Omental fat pad (tissue), 4 donors: ENCODE measurements around the gene FIS1. TPM values are rescaled to one million over a fixed set of nuclear protein-coding genes. Genes with fewer than 3 reads are reported as not detected.
"Not testable (repeated sequence)": the region's sequence is repeated elsewhere in the genome, so short reads cannot be mapped to it uniquely, and the experiment has no call there.

ENCODE experiments used
- ATAC-seq: fragments of 150-250 bp; one replicate; pipeline ENCODE4 v1.9.1; 2016; ENCODE audit warnings: mild to moderate bottlenecking, moderate library complexity; ENCODE audit not compliant: low FRiP score
- DNase-seq: peaks from one replicate; pipeline ENCODE4 v3.0.0-alpha.2; 2019; ENCODE audit warnings: low spot score
- CTCF ChIP-seq, 3 donors: fragments of 450-650 bp; IDR thresholded peaks; one replicate each; pipeline ENCODE4 v1.5.1; 2016 to 2017; ENCODE audit warnings: antibody characterized with exemption in 3 of 3, mild to moderate bottlenecking in 3 of 3, moderate library complexity in 2 of 3
- total RNA-seq, 4 donors: library from RNA; depleted of rRNA; stranded (reverse); fragments of >200 nt; gene quantifications; one replicate each; pipeline ENCODE4 v1.1.0, GENCODE V29; 2016

Gene FIS1
- total RNA-seq, 4 donors from 2014 or later: 243 to 384 (median 344) TPM

- TF ChIP-seq CTCF (IDR thresholded peaks at IDR 0.05): no peak
- ATAC-seq: no peak
These were observed 38.8 kb downstream of the FIS1 start for GRCh38 chr7:101205901-101206664.

GRCh38 chr7:101203740-101204738, 40.8 kb downstream of the FIS1 start:
- DNase-seq, ATAC-seq: not testable (repeated sequence)

More at GRCh38 chr7:101205901-101206664, 38.8 kb downstream of the FIS1 start:
- DNase-seq: no peak

GRCh38 chr7:101202603-101202918, 42.3 kb downstream of the FIS1 start:
- TF ChIP-seq CTCF (IDR thresholded peaks at IDR 0.05): no peak
- DNase-seq (no peak), ATAC-seq (no peak)

- ATAC-seq (no peak), DNase-seq (no peak)
- no peak for TF ChIP-seq CTCF (IDR thresholded peaks at IDR 0.05)
These were observed 42.9 kb downstream of the FIS1 start for GRCh38 chr7:101201695-101202602.

- ATAC-seq (no peak), DNase-seq (no peak)
- no peak for TF ChIP-seq CTCF (IDR thresholded peaks at IDR 0.05)
These were observed 43.9 kb downstream of the FIS1 start, which contains the start of gene MOGAT3 for GRCh38 chr7:101200862-101201599. MOGAT3 (minus strand) TSS chr7:101201036; CDS start chr7:101200854, 182 bp downstream.

- ATAC-seq (no peak), DNase-seq (no peak)
- TF ChIP-seq CTCF (IDR thresholded peaks at IDR 0.05): no peak
These were observed 44.4 kb downstream of the FIS1 start for GRCh38 chr7:101200504-101200861.

- not testable (repeated sequence) for DNase-seq, ATAC-seq
These were observed 45.4 kb downstream of the FIS1 start for GRCh38 chr7:101199522-101199921.
